DLD1 (cell line): Measurements from ENCODE around the gene ZNF891.

Source experiments
- in situ Hi-C: cut with HindIII; loops from 2 replicates; pipeline ENCODE4 v1.10.0; 2017; ENCODE audit warnings: low sequenced_read_pairs

Gene ZNF891

DNA sequence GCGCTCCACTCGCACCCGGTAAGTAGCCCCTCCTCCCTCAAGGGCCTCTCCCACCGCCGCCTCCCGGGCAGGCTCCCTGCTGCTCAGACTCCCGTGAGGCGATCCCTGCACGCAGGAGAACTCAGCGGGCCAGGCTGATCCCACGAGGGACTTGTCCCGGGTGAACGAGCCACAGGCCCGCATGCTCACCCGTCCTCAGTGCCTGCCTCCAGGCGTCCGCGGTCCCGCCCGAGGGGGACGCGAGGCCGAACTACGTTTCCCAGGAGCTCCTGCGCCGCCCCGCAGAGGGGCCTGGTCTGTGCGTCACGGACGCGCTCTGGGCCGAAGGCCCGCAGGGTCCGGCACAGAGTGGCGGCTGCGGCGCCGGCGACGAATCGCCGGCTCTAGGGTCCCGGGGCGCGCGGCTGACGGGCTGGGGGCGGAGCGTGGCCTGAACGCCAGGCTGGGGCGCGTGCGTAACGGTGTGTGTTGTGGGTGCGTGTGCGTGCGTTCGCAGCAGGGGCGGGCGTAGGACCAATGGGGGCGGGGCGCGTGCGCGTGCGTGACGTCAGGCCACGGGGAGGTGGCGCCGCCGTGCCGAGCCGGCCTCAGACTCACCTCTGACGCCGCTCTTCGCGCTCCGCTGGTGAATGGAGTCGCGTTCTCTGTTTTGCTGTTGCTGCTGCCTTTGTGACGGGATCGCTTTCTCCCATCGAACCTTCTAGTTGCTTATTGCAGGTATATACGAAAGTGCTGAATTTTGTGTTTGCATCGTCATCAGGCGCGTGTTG lies at the start of gene ZNF891, which contains the start of gene ZNF10:
TSS of gene ZNF891 (minus strand) at position 237 of the 770 bp plus-strand sequence. CDS start 8,356 bp downstream, outside the sequence.
TSS of gene ZNF10 (plus strand) at position 590 of the 770 bp plus-strand sequence. CDS start 13,866 bp downstream, outside the sequence.
- in situ Hi-C loops: no loop called here

DNA sequence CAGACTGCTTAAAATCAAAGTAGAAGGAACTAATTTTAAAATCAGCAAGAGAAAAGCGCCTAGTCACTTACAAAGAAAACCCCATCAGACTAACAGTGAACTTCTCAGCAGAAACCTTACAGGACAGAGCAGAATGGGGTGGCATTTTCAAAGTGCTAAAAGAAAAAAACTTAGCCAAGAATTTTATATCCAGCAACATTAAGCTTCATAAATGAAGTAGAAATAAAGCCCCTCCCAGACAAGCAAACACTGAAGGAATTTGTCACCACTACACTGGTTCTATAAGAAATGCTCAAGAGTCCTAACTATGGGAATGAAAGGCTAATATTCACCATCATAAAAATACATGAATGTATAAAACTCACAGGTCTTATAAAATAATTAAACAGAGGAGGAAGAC lies 44.8 kb upstream of the ZNF891 start:
- in situ Hi-C loops: no loop called here

DNA sequence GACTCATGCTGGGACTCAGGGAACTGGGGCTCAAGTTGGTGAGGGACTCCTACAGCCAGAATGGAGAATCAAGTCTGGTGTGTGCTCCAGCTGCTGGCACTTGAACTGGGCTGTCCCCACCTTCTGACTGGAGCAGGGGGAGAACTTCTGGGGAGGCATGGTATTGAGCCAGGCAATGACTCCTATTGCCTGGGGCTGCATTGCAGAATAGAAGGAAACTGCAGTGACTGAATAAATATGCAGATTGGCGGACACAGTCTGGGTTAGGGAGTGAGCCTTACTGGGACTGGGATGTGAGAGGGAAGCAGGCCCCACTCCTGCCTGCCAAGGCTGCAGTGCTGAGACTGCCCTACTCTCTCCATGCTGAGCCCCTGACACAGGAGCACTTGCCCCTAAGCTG lies 42.4 kb upstream of the ZNF891 start:
- in situ Hi-C loops: no loop called here

DNA sequence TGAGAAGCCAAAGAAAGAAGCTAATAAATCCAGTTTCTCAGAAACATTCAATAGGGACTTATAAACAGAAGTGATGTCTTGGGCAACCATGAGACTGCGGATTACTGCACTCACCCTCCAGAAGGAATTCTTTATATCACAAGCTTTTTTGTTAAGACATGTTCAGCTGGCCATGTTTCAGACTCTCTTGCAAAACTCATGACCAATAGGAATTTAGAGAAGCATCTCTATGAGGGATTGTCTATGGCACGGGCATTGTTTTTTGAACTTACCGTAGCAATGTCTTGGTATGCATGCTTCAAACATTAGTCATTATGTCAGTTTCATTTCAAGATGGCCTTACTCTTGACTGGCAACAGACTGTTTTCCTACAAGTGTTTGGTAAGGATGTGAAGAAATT lies 35.7 kb upstream of the ZNF891 start:
- in situ Hi-C loops: no loop called here

DNA sequence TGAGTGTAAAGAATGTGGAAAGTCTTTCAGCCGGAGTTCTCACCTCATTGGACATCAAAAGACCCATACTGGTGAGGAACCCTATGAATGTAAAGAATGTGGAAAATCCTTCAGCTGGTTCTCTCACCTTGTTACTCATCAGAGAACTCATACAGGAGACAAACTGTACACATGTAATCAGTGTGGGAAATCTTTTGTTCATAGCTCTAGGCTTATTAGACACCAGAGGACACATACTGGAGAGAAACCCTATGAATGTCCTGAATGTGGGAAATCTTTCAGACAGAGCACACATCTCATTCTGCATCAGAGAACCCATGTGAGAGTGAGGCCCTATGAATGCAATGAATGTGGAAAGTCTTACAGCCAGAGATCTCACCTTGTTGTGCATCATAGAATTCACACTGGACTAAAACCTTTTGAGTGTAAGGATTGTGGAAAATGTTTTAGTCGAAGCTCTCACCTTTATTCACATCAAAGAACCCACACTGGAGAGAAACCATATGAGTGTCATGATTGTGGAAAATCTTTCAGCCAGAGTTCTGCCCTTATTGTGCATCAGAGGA lies 26.1 kb upstream of the ZNF891 start:
- in situ Hi-C loops: no loop called here

DNA sequence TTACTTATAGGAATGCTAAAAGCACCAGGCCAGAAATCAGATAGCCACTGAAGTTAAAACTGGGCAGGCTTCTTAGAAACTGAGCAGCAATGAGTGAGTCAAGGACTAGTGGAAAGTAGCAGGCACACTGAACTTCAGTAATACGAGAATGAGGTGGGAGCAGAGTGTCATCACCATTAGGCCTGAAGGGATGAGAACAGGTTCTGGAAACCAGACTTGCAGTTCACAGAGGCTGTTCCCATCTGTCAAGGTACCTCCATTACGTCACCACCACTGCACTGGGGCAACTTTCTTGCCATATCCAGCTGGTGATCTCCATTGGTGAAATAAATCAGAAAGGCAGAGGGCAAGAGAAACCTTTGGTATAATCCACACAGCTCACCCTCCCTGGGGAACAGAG lies 15.9 kb upstream of the ZNF891 start:
- in situ Hi-C loops: no loop called here

DNA sequence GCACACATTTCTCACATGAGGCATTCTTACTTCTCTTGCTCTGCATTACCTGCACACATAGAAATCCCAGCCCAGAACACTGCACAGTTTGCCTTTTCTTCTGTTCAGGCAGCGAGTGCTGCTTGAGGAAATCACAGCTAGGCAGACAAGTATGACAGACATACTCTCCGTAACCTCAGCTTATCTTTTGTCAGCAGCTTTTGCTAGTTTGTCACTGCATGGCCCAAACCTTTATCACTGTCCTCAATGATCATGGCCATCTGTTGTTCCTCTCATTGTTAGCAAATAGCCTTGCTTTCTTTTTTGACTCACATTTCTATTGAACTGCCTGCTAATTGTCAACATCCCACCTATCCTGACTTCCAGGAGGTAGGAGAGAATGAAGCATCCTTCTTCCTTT lies 5.7 kb upstream of the ZNF891 start:
- in situ Hi-C loops: no loop called here

DNA sequence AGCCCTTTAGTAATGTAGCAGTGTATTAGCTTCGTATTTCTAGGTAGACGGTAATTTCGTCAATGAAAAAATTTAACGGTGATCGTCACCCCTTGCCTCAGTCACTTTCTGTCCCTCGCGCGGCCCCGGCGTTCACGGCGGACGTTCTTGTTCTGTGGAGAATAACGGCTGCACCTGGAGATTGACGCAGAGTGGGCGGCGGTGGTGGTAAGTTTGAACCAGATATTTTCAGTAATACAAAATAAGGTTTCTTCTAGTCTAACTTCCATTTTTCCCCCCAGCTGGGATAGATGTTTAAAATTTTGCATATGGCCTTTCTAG lies 694 bp upstream of the ZNF891 start:
- in situ Hi-C loops: no loop called here

DNA sequence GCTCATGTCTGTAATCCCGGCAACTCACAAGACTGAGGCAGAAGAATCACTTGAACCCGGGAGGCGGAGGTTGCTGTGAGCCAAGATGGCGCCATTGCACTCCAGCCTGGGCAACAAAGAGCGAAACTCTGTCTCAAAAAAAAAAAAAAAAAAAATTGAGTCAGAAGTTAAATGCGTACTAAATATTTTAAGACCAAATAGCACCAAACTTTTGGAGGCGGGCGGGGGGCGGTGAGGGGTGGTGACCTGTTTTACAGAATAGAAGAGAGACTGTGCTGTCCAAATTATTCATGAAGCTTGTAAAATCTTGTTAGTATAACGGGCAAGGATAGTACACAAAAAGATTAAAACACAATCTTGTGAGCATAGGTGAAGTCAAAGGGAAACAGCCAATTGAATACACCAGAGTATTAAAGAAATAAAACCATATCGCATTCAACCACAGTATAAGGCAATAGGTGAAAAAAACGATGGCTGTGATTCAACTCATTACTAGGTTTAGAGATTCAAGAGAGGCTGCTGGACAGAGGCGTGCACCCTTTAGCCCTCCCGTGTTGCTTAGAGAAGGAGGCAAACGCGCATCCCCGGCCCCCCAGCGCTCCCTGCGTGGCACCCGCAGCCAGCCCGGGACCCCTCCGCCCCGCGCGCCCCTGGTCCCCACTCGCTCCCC lies 571 bp downstream of the ZNF891 start:
- in situ Hi-C loops: no loop called here

DNA sequence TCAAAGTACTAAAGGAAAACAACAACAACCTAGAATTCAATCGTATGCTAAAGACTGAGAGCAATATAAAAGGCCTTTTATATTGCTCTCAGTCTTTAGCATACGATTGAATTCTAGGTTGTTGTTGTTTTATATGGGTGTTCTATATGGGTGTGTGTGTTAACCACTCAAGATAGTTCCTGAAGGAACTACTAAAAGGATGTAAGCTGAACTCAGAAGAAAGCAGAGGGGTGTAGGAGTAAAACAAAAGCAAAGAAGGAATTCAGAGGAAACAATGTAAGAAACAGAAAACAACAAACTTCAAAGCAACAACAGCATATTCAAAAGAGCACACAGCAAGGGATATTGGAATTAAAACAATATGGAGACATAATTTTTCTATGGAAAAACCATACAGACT lies 5.4 kb downstream of the ZNF891 start:
- in situ Hi-C loops: no loop called here

DNA sequence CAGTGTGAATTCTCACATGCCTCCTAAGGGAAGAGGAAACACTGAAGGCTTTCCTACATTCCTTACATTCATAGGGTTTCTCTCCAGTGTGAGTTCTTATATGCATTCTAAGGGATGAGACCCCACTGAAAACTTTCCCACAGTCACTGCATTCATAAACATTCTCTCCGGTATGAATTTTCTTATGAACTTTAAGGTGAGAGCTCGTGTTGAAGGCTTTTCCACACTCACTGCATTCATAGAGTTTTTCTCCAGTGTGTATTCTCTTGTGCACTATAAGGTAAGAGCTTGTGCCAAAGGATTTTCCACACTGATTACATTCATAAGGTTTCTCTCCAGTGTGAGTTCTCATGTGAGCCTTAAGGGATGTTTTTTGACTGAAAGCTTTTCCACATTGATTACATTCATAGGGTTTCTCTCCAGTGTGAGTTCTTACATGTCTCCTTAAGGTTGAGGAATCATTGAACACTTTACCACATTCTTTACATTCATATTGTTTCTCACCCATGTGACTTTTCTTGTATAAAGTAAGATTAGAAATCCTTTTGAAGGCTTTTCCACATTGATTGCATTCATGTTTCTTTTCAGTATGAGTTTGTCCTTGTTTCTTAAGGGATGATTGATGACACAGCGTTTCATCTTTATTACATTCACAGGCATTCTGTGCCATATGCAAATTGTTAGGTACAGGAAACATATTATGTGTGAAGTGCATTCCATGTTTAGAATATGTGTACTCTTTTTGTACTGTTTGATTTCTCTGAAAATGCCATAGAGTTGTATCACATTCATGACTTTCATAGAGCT lies 9.5 kb downstream of the ZNF891 start:
- in situ Hi-C loops: no loop called here

DNA sequence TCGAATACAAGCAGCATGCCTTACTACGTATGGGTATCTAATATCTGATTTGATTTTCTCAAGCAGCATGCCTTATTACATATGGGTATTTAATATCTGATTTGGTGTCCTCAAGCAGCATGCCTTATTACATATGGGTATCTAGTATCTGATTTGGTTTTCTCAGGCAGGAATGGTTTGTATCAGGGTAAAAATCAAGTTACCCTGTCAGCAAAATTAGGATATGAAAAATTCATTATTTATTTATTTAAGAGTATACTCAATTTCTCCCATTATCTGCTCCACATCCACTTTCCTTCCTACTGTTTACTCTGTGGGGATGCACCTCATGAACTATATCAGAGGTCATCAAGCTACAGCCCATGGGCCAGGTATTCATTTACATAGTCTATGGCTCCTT lies 21.9 kb downstream of the ZNF891 start:
- in situ Hi-C loops: no loop called here

DNA sequence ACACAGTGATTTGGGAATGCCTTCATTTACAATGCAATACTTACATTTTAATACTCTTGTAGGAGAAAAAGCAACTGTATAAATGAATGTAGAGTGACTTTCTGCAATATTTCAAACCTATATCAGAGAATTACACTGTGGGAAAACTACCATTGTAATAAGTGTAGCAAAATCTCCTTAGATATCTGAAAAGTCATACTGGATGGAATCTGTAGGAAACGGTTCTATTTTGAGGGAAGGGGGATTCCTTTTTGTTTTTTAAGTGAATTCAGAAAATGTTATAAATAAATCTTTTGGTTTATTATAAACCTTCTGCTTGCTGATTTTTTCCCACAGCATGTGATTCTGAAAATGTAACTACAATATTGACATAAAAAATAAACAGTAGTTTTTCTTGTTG lies 23.0 kb downstream of the ZNF891 start:
- in situ Hi-C loops: no loop called here

DNA sequence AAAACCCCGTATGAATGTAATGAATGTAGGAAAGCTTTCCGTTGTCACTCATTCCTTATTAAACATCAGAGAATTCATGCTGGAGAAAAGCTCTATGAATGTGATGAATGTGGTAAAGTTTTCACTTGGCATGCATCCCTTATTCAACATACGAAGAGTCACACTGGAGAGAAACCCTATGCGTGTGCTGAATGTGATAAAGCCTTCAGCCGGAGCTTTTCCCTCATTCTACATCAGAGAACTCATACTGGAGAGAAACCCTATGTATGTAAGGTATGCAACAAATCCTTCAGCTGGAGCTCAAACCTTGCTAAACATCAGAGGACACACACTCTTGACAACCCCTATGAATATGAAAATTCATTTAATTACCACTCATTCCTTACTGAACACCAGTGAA lies 23.8 kb downstream of the ZNF891 start:
- in situ Hi-C loops: no loop called here

DNA sequence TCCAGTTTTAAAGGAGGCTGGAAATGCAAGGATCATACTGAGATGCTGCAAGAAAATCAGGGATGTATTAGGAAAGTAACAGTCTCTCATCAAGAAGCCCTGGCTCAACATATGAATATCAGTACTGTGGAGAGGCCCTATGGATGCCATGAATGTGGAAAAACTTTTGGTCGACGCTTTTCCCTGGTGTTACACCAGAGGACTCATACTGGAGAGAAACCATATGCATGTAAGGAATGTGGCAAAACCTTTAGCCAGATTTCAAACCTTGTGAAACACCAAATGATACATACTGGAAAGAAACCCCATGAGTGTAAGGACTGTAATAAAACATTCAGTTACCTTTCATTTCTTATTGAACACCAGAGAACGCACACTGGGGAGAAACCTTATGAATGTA lies 24.5 kb downstream of the ZNF891 start:
- in situ Hi-C loops: no loop called here

DNA sequence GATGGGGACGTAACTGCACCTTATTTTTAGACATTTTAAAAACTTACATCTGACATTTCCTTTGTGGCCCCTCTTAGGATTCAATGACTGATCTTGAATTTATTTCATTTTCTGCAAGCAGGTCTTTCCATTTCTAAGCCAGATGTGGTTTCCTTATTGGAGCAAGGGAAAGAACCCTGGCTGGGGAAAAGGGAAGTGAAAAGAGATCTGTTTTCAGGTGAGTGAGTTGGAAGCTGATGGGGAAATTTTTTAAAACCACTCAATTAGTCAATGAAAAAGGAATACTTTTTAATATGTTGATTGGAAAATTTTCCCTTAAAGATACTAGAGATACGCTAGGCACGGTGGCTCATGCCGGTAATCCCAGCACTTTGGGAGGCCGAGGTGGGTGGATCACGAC lies 46.7 kb downstream of the ZNF891 start:
- in situ Hi-C loops: no loop called here

DNA sequence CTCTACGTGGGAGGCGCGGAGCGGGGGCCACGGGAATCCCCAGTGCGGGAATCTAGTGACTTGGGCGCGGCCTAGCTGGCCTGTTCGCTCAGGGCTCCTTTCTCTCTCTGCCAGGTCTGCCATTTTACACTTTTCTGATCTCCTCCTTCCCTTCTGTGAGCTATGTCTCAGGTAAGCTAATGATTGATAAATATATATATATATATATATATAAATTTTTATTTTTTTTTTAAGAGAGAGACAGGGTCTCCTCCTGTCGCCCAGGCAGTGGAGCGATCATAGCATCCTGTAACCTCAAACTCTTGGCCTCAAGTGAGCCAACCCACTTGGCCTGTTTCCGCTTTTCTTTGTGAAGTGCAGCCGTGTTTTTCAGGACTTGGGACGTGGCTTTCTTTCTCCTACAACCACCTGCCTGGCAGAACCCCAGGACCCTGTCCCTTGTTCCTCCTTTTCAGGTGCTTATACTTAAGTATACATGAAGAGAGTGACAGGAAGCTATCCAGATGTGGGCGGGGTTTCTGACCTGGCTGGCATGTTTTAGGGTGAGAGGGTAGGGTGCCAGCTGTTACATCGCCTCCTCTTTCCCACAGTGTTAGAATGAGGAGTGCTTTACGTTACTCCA lies 48.8 kb downstream of the ZNF891 start:
- in situ Hi-C loops: no loop called here

DNA sequence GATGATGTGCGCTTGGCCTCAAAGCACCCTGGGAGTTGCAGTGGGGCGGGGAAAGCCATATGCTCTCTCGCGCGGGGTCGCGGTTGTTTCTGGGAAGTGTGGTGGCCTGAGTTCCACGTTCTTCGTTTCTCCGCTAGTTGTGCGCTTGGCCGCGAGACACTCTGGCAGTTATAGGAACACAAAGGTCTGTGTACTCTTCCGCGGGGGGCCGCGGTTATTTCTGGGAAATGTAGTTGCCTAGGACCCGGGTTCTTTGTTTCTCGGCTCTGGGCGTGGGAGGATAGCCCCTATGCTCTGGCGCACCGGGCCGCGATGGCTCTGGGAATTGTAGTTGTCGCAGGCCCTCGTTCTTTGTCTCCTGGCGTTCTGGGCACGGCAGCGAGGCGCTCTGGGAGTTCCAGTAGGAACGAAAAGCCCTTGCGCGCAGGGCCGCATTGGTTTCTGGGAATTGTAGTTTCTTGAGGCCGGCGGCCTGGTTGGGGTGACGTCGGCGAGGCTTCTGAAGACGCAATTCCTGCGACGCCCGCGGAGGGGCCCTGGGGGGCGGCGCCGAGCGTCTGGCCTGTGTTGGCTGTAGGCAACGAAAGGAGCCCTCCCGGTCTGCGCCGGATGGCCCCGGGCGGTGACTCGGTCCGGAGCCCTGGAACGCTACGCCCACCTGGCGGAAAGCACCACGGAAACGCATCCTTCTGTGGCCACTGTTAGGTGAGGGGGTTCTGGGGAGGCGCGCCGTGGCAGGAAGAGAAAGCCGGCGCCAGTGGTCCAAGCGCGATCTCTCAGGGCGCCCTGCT lies 49.5 kb downstream of the ZNF891 start, which contains the start of gene ZNF140:
TSS of gene ZNF140 (plus strand) at position 556 of the 791 bp plus-strand sequence. CDS start 398 bp downstream, outside the sequence.
- in situ Hi-C loops: no loop called here

DNA sequence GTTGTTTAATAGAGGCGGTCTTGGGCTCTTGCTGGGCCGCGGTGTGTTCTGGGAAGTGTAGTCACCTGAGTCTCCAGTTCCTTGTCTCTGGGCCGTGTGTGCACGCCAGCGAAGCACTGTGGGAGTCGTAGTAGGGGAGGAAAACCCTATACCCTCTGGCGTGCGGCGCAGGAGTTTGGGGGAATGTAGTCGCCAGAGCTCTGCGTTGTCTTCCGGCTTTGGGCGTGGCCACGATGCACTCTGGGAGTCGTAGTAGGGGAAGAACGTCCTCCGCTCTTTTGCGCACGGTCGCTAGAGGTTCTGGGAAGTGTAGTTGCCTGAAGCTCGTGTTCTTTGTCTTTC lies 50.1 kb downstream of the ZNF891 start:
- in situ Hi-C loops: no loop called here

DNA sequence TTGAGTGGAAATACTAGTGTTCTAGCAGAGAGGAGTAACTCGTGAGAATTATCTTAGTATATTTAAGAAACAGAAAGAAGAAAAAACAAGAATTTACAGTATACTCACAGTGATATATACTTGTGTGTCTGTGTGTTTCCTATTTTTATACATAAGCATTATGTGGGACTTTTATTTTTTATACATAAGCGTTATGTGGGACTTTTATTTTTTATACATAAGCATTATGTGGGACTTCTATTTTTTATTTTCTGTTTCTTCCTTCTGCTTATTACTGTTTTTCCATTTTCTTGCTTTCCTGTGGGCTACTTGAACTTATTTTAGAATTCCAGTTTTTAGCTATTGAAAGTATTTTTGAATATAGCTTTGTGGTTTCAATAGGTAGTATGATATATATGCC lies 56.2 kb downstream of the ZNF891 start:
- in situ Hi-C loops: no loop called here
